GM12878 (cell line): ENCODE data around the gene MAN1A1. TPM values are rescaled to one million over a fixed set of nuclear protein-coding genes. Genes with fewer than 3 reads are reported as not detected.

Experiments
- ATF2 ChIP-seq: IDR thresholded peaks from 2 replicates; pipeline ENCODE4 v1.6.1; 2012; ENCODE audit warnings: low read length, inconsistent platforms
- ATF7 ChIP-seq: fragments of 450-650 bp; IDR thresholded peaks from 2 replicates; pipeline ENCODE4 v1.6.1; 2016; ENCODE audit warnings: low read depth, mild to moderate bottlenecking
- BCL11A ChIP-seq: IDR thresholded peaks from 2 replicates; pipeline ENCODE4 v1.6.1; 2011; ENCODE audit warnings: low read depth, low read length
- CBX5 ChIP-seq: sonication (generic); IDR thresholded peaks from 2 replicates; pipeline ENCODE4 v1.6.1; 2016; ENCODE audit warnings: low read depth, moderate library complexity, mild to moderate bottlenecking, inconsistent platforms
- FOS ChIP-seq: IDR thresholded peaks from 3 replicates; pipeline ENCODE4 v1.6.1; 2011; ENCODE audit warnings: borderline replicate concordance; ENCODE audit not compliant: insufficient read length; ENCODE audit errors: extremely low read depth
- GABPA ChIP-seq: IDR thresholded peaks from 2 replicates; pipeline ENCODE4 v1.6.1; 2014; ENCODE audit warnings: antibody characterized with exemption, low read depth, mild to moderate bottlenecking, inconsistent platforms
- HDAC6 ChIP-seq: fragments of 200-600 bp; sonication (generic); IDR thresholded peaks from one replicate; pipeline ENCODE4 v1.8.0; 2017; ENCODE audit warnings: antibody characterized with exemption; ENCODE audit not compliant: unreplicated experiment
- IKZF1 ChIP-seq: fragments of 450-650 bp; conservative IDR thresholded peaks from 2 replicates; pipeline ENCODE4 v1.6.1; 2017; ENCODE audit warnings: antibody characterized with exemption, mild to moderate bottlenecking
- JUND ChIP-seq: IDR thresholded peaks from 2 replicates; pipeline ENCODE4 v1.6.1; 2012; ENCODE audit warnings: low read depth, mild to moderate bottlenecking, low read length, improper control_type of control experiment, moderate library complexity
- LARP7 ChIP-seq: fragments of 450-650 bp; IDR thresholded peaks from 2 replicates; pipeline ENCODE4 v1.6.1; 2017; ENCODE audit warnings: mild to moderate bottlenecking
- MLLT1 ChIP-seq: fragments of 450-650 bp; IDR thresholded peaks from 2 replicates; pipeline ENCODE4 v1.6.1; 2016; ENCODE audit warnings: mild to moderate bottlenecking
- MTA2 ChIP-seq: fragments of 450-650 bp; IDR thresholded peaks from 2 replicates; pipeline ENCODE4 v1.6.1; 2016; ENCODE audit warnings: low read depth, mild to moderate bottlenecking, moderate library complexity
- MYB ChIP-seq: fragments of 150-350 bp; IDR thresholded peaks from 2 replicates; pipeline ENCODE4 v1.6.1; 2014; ENCODE audit warnings: mild to moderate bottlenecking, low read depth, low read length, borderline replicate concordance
- NR2C1 ChIP-seq: fragments of 450-650 bp; IDR thresholded peaks from 2 replicates; pipeline ENCODE4 v1.6.1; 2017; ENCODE audit warnings: antibody characterized with exemption, mild to moderate bottlenecking, moderate library complexity
- NR2C2 ChIP-seq: IDR thresholded peaks from 2 replicates; pipeline ENCODE4 v1.6.1; 2011; ENCODE audit warnings: borderline replicate concordance, low read depth; ENCODE audit not compliant: control insufficient read depth, insufficient read length
- PML ChIP-seq: IDR thresholded peaks from 2 replicates; pipeline ENCODE4 v1.6.1; 2012; ENCODE audit warnings: low read length, inconsistent platforms
- POU2F2 ChIP-seq: IDR thresholded peaks from 3 replicates; pipeline ENCODE4 v1.6.1; 2011; ENCODE audit warnings: low read depth, mild to moderate bottlenecking, low read length, borderline replicate concordance
- RAD51 ChIP-seq: fragments of 450-650 bp; IDR thresholded peaks from 2 replicates; pipeline ENCODE4 v1.6.1; 2016; ENCODE audit warnings: moderate library complexity, mild to moderate bottlenecking, inconsistent platforms
- SRF ChIP-seq, 2 experiments: IDR thresholded peaks; 2 replicates each; pipeline ENCODE4 v1.6.1; 2011; ENCODE audit warnings: low read depth in 2 of 2, low read length in 2 of 2, mild to moderate bottlenecking in 1 of 2, moderate library complexity in 1 of 2
- STAT1 ChIP-seq: fragments of 450-650 bp; conservative IDR thresholded peaks from 2 replicates; pipeline ENCODE4 v1.6.1; 2014; ENCODE audit warnings: antibody characterized with exemption, mild to moderate bottlenecking
- STAT3 ChIP-seq: IDR thresholded peaks from 2 replicates; pipeline ENCODE4 v1.6.1; 2011; ENCODE audit warnings: low read depth, low read length, improper control_type of control experiment
- USF1 ChIP-seq: IDR thresholded peaks from 2 replicates; pipeline ENCODE4 v1.6.1; 2011; ENCODE audit warnings: borderline replicate concordance, low read depth, mild to moderate bottlenecking, moderate library complexity, mixed read lengths, low read length; ENCODE audit not compliant: insufficient read depth; ENCODE audit errors: extremely low read length
- YY1 ChIP-seq: IDR thresholded peaks from 2 replicates; pipeline ENCODE4 v1.6.1; 2011; ENCODE audit warnings: low read depth, mild to moderate bottlenecking, low read length
- ZNF24 ChIP-seq: fragments of 450-650 bp; IDR thresholded peaks from 2 replicates; pipeline ENCODE4 v1.6.1; 2017; ENCODE audit warnings: antibody characterized with exemption, mild to moderate bottlenecking
- polyA plus RNA-seq, 11 experiments: library from polyadenylated mRNA; depleted of rRNA in 4 of 11; unstranded in 6 of 11; stranded (reverse) in 5 of 11; fragments of >200 nt; fragmentation: Nextera tagmentation in 4 of 11; fragmentation: Illumina TruSeq in 1 of 11; extraction: Ambion mirVana in 4 of 11; extraction: Trizol in 1 of 11; gene quantifications; 1 replicate in 1 of 11; 2 replicates in 10 of 11; pipeline versions ENCODE4 v1.2.1 to v1.2.3, GENCODE V29; 2011 to 2016; ENCODE audit warnings: inconsistent platforms in 2 of 11, missing spikeins in 2 of 11, low read depth in 1 of 11
- total RNA-seq, 4 experiments: library from RNA; depleted of rRNA in 3 of 4; stranded (reverse); fragments of >200 nt in 3 of 4; fragmentation: Illumina TruSeq in 1 of 4; extraction: Trizol in 1 of 4; gene quantifications; 2 replicates each; pipeline versions ENCODE4 v1.2.1 to v1.2.3, GENCODE V29; 2013 to 2021
- TF ChIP-seq, protein P1 (sequence below): IDR thresholded peaks from 2 replicates; pipeline ENCODE4 v1.6.1; 2012; ENCODE audit warnings: low read depth, low read length, improper control_type of control experiment
- TF ChIP-seq, protein P2 (sequence below): fragments of 450-650 bp; IDR thresholded peaks from 2 replicates; pipeline ENCODE4 v1.6.1; 2016; ENCODE audit warnings: mild to moderate bottlenecking

The MAN1A1 gene
- total and polyA plus RNA-seq, 10 of the 15 experiments (the other 5 are each of a cell fraction or from before 2014, with no cell fraction given) = 5.4 to 28.1 (median 19.5) TPM

DNA sequence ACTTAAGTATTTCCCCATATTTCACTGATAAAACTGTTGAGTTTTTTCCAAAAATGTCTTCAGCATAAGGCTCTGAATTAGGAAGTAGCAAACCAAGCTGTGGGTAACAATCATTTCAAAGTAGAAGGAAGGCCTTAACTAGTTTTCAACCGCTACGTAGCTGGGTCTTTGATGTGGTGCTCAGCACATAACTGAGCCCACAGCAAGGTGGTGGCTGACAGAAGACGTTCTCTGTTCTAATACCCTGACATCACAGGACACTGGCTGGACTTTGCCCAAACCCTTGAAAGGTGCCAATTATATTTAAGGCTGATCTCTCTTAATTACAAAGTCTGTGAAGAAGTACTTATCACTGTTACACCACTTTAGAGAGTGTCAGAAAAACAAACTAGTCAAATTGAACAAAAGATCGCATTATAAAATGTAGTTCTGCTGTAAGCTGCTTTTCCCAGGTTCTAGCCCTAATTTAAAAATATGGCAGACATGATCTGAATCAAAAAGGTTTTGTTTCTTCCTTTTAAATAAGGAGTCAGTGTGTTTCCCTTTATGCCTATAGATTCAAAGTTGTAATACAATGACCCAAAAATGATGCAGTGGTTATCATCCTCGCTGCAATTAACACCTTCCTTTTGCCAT, 26.7 kb downstream of the MAN1A1 start (continued):
- TF ChIP-seq YY1 (no peak), IKZF1 (peak; percentile 62), MLLT1 (peak; percentile 89), LARP7 (no peak), NR2C2 (no peak), JUND (no peak), STAT1 (no peak), ATF2 (no peak), MYB (no peak), POU2F2 (no peak), MTA2 (peak; percentile 99), RAD51 (peak; percentile 22; the same call in 1 of the 2 replicates), ZNF24 (no peak; the same call in 1 of the 2 replicates), USF1 (no peak), ATF7 (peak; percentile 93), BCL11A (peak; percentile 33; the same call in 1 of the 2 replicates), CBX5 (no peak), SRF (IDR thresholded peaks at IDR 0.05; ENCODE audit: low read depth in 2 of 2, low read length in 2 of 2) (no peak), NR2C1 (no peak), HDAC6 (no peak), STAT3 (no peak), GABPA (no peak), PML (no peak), FOS (no peak)
- TF ChIP-seq, protein P1, sequence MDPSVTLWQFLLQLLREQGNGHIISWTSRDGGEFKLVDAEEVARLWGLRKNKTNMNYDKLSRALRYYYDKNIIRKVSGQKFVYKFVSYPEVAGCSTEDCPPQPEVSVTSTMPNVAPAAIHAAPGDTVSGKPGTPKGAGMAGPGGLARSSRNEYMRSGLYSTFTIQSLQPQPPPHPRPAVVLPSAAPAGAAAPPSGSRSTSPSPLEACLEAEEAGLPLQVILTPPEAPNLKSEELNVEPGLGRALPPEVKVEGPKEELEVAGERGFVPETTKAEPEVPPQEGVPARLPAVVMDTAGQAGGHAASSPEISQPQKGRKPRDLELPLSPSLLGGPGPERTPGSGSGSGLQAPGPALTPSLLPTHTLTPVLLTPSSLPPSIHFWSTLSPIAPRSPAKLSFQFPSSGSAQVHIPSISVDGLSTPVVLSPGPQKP = no peak
- TF ChIP-seq, protein P2, sequence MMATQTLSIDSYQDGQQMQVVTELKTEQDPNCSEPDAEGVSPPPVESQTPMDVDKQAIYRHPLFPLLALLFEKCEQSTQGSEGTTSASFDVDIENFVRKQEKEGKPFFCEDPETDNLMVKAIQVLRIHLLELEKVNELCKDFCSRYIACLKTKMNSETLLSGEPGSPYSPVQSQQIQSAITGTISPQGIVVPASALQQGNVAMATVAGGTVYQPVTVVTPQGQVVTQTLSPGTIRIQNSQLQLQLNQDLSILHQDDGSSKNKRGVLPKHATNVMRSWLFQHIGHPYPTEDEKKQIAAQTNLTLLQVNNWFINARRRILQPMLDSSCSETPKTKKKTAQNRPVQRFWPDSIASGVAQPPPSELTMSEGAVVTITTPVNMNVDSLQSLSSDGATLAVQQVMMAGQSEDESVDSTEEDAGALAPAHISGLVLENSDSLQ = peak; percentile 80
